22Rv1 (cell line): ENCODE data around the gene DDC.

Experiments
- ZFX ChIP-seq: fragments of 450-650 bp; IDR thresholded peaks from 2 replicates; pipeline ENCODE4 v1.6.1; 2017; ENCODE audit warnings: antibody characterized with exemption, borderline replicate concordance
- TF ChIP-seq, protein P1 (sequence below): fragments of 450-650 bp; IDR thresholded peaks from 2 replicates; pipeline ENCODE4 v1.5.1; 2017; ENCODE audit warnings: mild to moderate bottlenecking

DNA sequence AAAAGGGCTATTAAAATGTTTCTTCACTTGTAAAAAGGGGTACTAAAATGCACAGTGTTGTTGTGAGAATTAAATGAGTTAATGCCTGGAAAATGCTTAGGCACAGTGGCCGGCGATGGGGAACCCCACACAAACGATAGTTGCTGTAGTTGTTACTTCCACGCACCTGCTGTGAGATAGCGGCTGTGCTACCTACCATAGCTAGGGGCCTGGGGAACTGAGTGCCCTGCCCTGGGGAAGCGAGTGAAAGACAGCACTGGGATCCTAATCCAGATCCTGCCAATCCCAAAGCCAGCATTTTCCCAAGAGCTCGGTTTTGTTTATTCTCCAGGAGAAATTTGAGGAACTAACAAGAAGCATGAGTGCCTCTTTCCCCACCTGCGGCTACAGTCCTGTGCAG is 27.8 kb downstream of the DDC start:
- TF ChIP-seq, protein P1, sequence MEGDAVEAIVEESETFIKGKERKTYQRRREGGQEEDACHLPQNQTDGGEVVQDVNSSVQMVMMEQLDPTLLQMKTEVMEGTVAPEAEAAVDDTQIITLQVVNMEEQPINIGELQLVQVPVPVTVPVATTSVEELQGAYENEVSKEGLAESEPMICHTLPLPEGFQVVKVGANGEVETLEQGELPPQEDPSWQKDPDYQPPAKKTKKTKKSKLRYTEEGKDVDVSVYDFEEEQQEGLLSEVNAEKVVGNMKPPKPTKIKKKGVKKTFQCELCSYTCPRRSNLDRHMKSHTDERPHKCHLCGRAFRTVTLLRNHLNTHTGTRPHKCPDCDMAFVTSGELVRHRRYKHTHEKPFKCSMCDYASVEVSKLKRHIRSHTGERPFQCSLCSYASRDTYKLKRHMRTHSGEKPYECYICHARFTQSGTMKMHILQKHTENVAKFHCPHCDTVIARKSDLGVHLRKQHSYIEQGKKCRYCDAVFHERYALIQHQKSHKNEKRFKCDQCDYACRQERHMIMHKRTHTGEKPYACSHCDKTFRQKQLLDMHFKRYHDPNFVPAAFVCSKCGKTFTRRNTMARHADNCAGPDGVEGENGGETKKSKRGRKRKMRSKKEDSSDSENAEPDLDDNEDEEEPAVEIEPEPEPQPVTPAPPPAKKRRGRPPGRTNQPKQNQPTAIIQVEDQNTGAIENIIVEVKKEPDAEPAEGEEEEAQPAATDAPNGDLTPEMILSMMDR: no peak
- no peak for TF ChIP-seq ZFX
